Esophagus muscularis mucosa (tissue), 4 donors: Measurements from ENCODE around the gene UMPS. TPM values are rescaled to one million over a fixed set of nuclear protein-coding genes. Genes with fewer than 3 reads are reported as not detected.

Experiments
- DNase-seq: peaks from one replicate; pipeline ENCODE4 v3.0.0-alpha.2; 2017; ENCODE audit errors: extremely low spot score
- H3K27ac ChIP-seq, 4 donors: fragments of 200-600 bp; sonication (generic); replicated peaks in 1 of 4; 1 replicate in 3 of 4; 2 replicates in 1 of 4; pipeline ENCODE4 v1.5.1; 2016 to 2019; ENCODE audit warnings: mild to moderate bottlenecking in 1 of 4
- H3K27me3 ChIP-seq, 4 donors: fragments of 200-600 bp; sonication (generic); one replicate each; pipeline versions ENCODE4 v1.5.1 to v1.6.0; 2016 to 2019
- H3K36me3 ChIP-seq, 4 donors: fragments of 200-600 bp; sonication (generic); one replicate each; pipeline ENCODE4 v1.5.1; 2016 to 2019
- H3K4me1 ChIP-seq, 4 donors: fragments of 200-600 bp; sonication (generic); one replicate each; pipeline ENCODE4 v1.5.1; 2016 to 2019
- H3K4me3 ChIP-seq, 4 donors: fragments of 200-600 bp; sonication (generic); 1 replicate in 2 of 4; 2 replicates in 2 of 4; pipeline ENCODE4 v1.5.1; 2016 to 2019; ENCODE audit warnings: mild to moderate bottlenecking in 4 of 4, moderate library complexity in 1 of 4
- H3K9me3 ChIP-seq, 4 donors: fragments of 200-600 bp; sonication (generic); 1 replicate in 3 of 4; 2 replicates in 1 of 4; pipeline ENCODE4 v1.5.1; 2016 to 2019
- CTCF ChIP-seq, 3 experiments: fragments of 200-600 bp in 2 of 3; fragments of 450-650 bp in 1 of 3; sonication (generic) in 2 of 3; IDR thresholded peaks; one replicate each; pipeline ENCODE4 v1.5.1; 2017 to 2019; ENCODE audit warnings: antibody characterized with exemption in 3 of 3, mild to moderate bottlenecking in 2 of 3, moderate library complexity in 1 of 3
- EP300 ChIP-seq: sonication (generic); formaldehyde crosslinking; IDR thresholded peaks from one replicate; pipeline ENCODE4 v1.6.1; 2017; ENCODE audit warnings: antibody characterized with exemption
- POLR2A ChIP-seq: fragments of 450-650 bp; IDR thresholded peaks from one replicate; pipeline ENCODE4 v1.6.1; 2017; ENCODE audit warnings: antibody characterized with exemption, moderate library complexity, mild to moderate bottlenecking, low read depth
- POLR2AphosphoS5 ChIP-seq, 2 donors: sonication (generic); formaldehyde crosslinking; IDR thresholded peaks; one replicate each; pipeline ENCODE4 v1.6.1; 2017; ENCODE audit warnings: antibody characterized with exemption in 2 of 2
- WGBS: methylation state at CpG from one replicate; pipeline ENCODE4 v1.1.5; 2018; 5-methylcytosine and 5-hydroxymethylcytosine counted together
- intact Hi-C: fragments of 100-400 bp; cut with DNase I; formaldehyde crosslinking; loops from one replicate; pipeline ENCODE4 v1.15.1; 2023
- total RNA-seq, 4 donors: library from RNA; depleted of rRNA; stranded (reverse); fragments of >200 nt; gene quantifications; one replicate each; pipeline versions ENCODE4 v1.1.0 to v1.2.1, GENCODE V29; 2016

UMPS gene
- total RNA-seq, 4 donors from 2014 or later: 9.1 to 34.3 (median 21.1) TPM

GRCh38 chr3:124773351-124774326, 43.4 kb downstream of the UMPS start:
- Histone ChIP-seq H3K36me3 (peaks cover 3 to 42% (median 12%) of the 10 kb centered on the region in 4 donors), H3K4me1 (peaks cover 58 to 73% (median 65%) of the 10 kb centered on the region in 4 donors), H3K9me3 (no peaks in the 10 kb centered on the region), H3K27ac (peak overlapping the region; percentile 67 to 75 (median 72)), H3K27me3 (no peaks in the 10 kb centered on the region), H3K4me3 (no peak overlapping the region)
- intact Hi-C loops: no loop called here
- no peak for DNase-seq
- WGBS: 91% methylated on average over 15 of the region's 17 CpGs
- TF ChIP-seq EP300: no peak
- TF ChIP-seq POLR2AphosphoS5 (IDR thresholded peaks at IDR 0.05): no peak
- no peak for TF ChIP-seq CTCF (IDR thresholded peaks at IDR 0.05)
- no peak for TF ChIP-seq POLR2A

- intact Hi-C loops: no loop called here
- TF ChIP-seq POLR2AphosphoS5 (IDR thresholded peaks at IDR 0.05) (peak; percentile 48), CTCF (IDR thresholded peaks at IDR 0.05) (no peak)
- H3K4me1 ChIP-seq: peaks cover 64 to 80% (median 71%) of the 10 kb centered on the region in 4 donors
- no peak overlapping the region for H3K4me3 ChIP-seq
- H3K36me3 ChIP-seq: peaks cover 0 to 42% (median 6%) of the 10 kb centered on the region in 4 donors
- no peak for DNase-seq
- no peaks in the 10 kb centered on the region for H3K27me3 ChIP-seq
- peak overlapping the region; percentile 67 to 75 (median 72) for H3K27ac ChIP-seq
- WGBS: 29% methylated on average over 6 of the region's 6 CpGs
- no peaks in the 10 kb centered on the region for H3K9me3 ChIP-seq
Measured at GRCh38 chr3:124774327-124774718, 44.1 kb downstream of the UMPS start.

- Histone ChIP-seq H3K36me3 (peaks cover 0 to 41% (median 6%) of the 10 kb centered on the region in 4 donors), H3K4me3 (no peak overlapping the region), H3K9me3 (no peaks in the 10 kb centered on the region), H3K4me1 (peaks cover 70 to 82% (median 75%) of the 10 kb centered on the region in 4 donors), H3K27ac (peak overlapping the region; percentile 67 to 75 (median 72)), H3K27me3 (no peaks in the 10 kb centered on the region)
- TF ChIP-seq POLR2A (no peak), EP300 (no peak)
- 86% methylated on average over 7 of the region's 7 CpGs for WGBS
- DNase-seq: no peak
- intact Hi-C loops: no loop called here
Measured at GRCh38 chr3:124774841-124775402, 44.7 kb downstream of the UMPS start.

DNA sequence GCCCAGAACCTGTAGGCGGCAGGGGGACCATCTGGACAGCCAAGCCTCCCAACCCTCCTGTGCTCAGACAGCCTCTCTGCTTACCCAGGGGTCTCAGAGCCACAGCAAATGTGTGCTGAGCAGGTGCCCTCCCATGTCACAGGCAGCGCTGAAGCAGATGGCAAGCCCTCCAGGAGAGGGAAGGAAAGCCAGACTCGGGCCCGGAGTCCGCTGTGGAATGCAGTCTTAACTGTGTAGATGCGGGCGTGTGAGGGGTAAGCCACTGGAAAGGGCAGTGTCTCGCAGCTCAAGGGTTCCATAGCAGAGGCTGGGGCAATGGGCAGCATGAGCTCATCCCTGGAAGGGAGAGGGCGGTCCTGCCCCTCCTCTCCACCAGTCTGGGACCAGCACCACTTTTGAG, 45.6 kb downstream of the UMPS start:
- Histone ChIP-seq H3K36me3 (peaks cover 0 to 36% (median 6%) of the 10 kb centered on the region in 4 donors), H3K4me3 (no peak overlapping the region), H3K27ac (no peak overlapping the region), H3K9me3 (no peaks in the 10 kb centered on the region), H3K4me1 (peaks cover 72 to 82% (median 75%) of the 10 kb centered on the region in 4 donors), H3K27me3 (no peaks in the 10 kb centered on the region)
- TF ChIP-seq CTCF (IDR thresholded peaks at IDR 0.05) (no peak), EP300 (no peak), POLR2A (no peak), POLR2AphosphoS5 (IDR thresholded peaks at IDR 0.05) (no peak)
- WGBS: 96% methylated on average over 8 of the region's 9 CpGs
- DNase-seq: no peak
- intact Hi-C loops: no loop called here

DNA sequence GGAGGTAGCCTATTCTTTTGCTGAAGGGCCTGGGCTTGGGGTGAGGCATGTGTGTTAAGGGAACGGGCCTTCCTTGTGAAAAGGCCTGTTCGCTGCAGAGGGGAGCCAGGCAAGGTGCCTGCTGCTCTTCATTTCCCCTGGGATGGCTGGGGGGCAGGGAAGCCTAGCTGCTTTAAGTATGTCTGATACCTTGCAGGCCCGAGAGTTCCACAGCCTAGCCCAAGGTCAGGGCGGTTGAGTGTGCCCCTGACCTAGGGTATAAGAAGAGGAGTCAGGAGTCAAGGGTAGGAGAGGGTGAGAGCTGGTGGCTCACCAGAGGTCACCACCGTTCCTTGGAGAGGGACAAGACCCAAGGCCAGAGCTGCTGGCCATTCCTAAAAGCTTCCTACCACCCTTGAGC, 46.6 kb downstream of the UMPS start:
- H3K4me3 ChIP-seq: no peak overlapping the region
- 87% methylated on average over 4 of the region's 5 CpGs for WGBS
- no peaks in the 10 kb centered on the region for H3K9me3 ChIP-seq
- DNase-seq: no peak
- peaks cover 72 to 82% (median 75%) of the 10 kb centered on the region in 4 donors for H3K4me1 ChIP-seq
- TF ChIP-seq CTCF (IDR thresholded peaks at IDR 0.05) (no peak), EP300 (no peak), POLR2A (no peak), POLR2AphosphoS5 (IDR thresholded peaks at IDR 0.05) (no peak)
- no peak overlapping the region for H3K27ac ChIP-seq
- intact Hi-C loops: no loop called here
- H3K27me3 ChIP-seq: no peaks in the 10 kb centered on the region
- peaks cover 0 to 36% (median 6%) of the 10 kb centered on the region in 4 donors for H3K36me3 ChIP-seq
